Esophagus squamous epithelium (tissue), 5 donors: ENCODE data around the gene NANOGP8. TPM values are rescaled to one million over a fixed set of nuclear protein-coding genes. Genes with fewer than 3 reads are reported as not detected.
"Not testable (repeated sequence)": the region's sequence is repeated elsewhere in the genome, so short reads cannot be mapped to it uniquely, and the experiment has no call there.

Experiments
- DNase-seq: peaks from one replicate; lab custom pipeline; 2025; lab: John Stamatoyannopoulos, UW
- H3K27ac ChIP-seq, 4 donors: fragments of 200-600 bp; sonication (generic); one replicate each; pipeline ENCODE4 v1.5.1; 2016 to 2019; ENCODE audit warnings: mild to moderate bottlenecking in 1 of 4
- H3K27me3 ChIP-seq, 4 donors: fragments of 200-600 bp; sonication (generic); 1 replicate in 3 of 4; 2 replicates in 1 of 4; pipeline versions ENCODE4 v1.5.1 to v1.6.0; 2017 to 2021; ENCODE audit warnings: antibody characterized with exemption in 1 of 4
- H3K36me3 ChIP-seq, 3 donors: fragments of 200-600 bp; sonication (generic); one replicate each; pipeline ENCODE4 v1.5.1; 2016 to 2019
- H3K4me1 ChIP-seq, 3 donors: fragments of 200-600 bp; sonication (generic); one replicate each; pipeline ENCODE4 v1.5.1; 2017 to 2019
- H3K4me3 ChIP-seq, 4 donors: fragments of 200-600 bp; sonication (generic); 1 replicate in 3 of 4; 2 replicates in 1 of 4; pipeline ENCODE4 v1.5.1; 2016 to 2019; ENCODE audit warnings: mild to moderate bottlenecking in 2 of 4, moderate library complexity in 1 of 4
- H3K9me3 ChIP-seq, 3 donors: fragments of 200-600 bp; sonication (generic); one replicate each; pipeline ENCODE4 v1.5.1; 2016 to 2019
- CTCF ChIP-seq, 6 experiments: fragments of 450-650 bp in 4 of 6; fragments of 200-600 bp in 2 of 6; sonication (generic) in 2 of 6; IDR thresholded peaks; one replicate each; pipeline ENCODE4 v1.5.1; 2016 to 2019; ENCODE audit warnings: antibody characterized with exemption in 6 of 6, mild to moderate bottlenecking in 4 of 6, moderate library complexity in 4 of 6
- POLR2A ChIP-seq, 4 donors: fragments of 450-650 bp; IDR thresholded peaks; one replicate each; pipeline ENCODE4 v1.6.1; 2017; ENCODE audit warnings: antibody characterized with exemption in 4 of 4, mild to moderate bottlenecking in 4 of 4, moderate library complexity in 3 of 4
- WGBS, 2 donors: methylation state at CpG; one replicate each; pipeline ENCODE4 v1.1.5; 2018; 5-methylcytosine and 5-hydroxymethylcytosine counted together
- intact Hi-C: fragments of 100-400 bp; cut with DNase I; formaldehyde crosslinking; loops from one replicate; pipeline ENCODE4 v1.15.0; 2022
- total RNA-seq, 4 donors: library from RNA; depleted of rRNA; stranded (reverse); fragments of >200 nt; gene quantifications; one replicate each; pipeline ENCODE4 v1.1.0, GENCODE V29; 2016
- donor health status: DM: yes; HTN: yes; CAD: no.

The NANOGP8 gene
- total RNA-seq: 1 to 10 TPM in 1 of 4 donors, under 1 TPM in 1, not detected in 2; 0.95 to 1.6 TPM

- H3K9me3 ChIP-seq, H3K4me3 ChIP-seq, H3K27ac ChIP-seq, H3K27me3 ChIP-seq, H3K4me1 ChIP-seq, intact Hi-C loops, DNase-seq, H3K36me3 ChIP-seq: not testable (repeated sequence)
- WGBS, 2 donors: 72 to 85% methylated on average over 7 to 8 of the region's 8 CpGs
Measured at GRCh38 chr15:35085176-35085919, at the start of gene NANOGP8. TSS of gene NANOGP8 (minus strand) at chr15:35085295. CDS start at chr15:35085110, 185 bp downstream.

- intact Hi-C loops: no loop called here
- no peak overlapping the region for H3K4me3 ChIP-seq
- no peaks in the 10 kb centered on the region for H3K36me3 ChIP-seq
- H3K4me1 ChIP-seq: no peaks in the 10 kb centered on the region
- H3K27ac ChIP-seq: no peak overlapping the region
- TF ChIP-seq POLR2A (IDR thresholded peaks at IDR 0.05) (no peak), CTCF (IDR thresholded peaks at IDR 0.05) (no peak)
- H3K27me3 ChIP-seq: no peaks in the 10 kb centered on the region
- WGBS, 2 donors: 90 to 95% methylated on average over 1 of the region's 1 CpG
- no peaks in the 10 kb centered on the region for H3K9me3 ChIP-seq
- DNase-seq: no peak
Measured at GRCh38 chr15:35134299-35134698, 49.2 kb upstream of the NANOGP8 start.

GRCh38 chr15:35130245-35130644, 45.1 kb upstream of the NANOGP8 start:
- H3K9me3 ChIP-seq: no peaks in the 10 kb centered on the region
- intact Hi-C loops: no loop called here
- no peak for DNase-seq
- 65 to 76% methylated on average over 1 of the region's 1 CpG for WGBS, 2 donors
- no peaks in the 10 kb centered on the region for H3K36me3 ChIP-seq
- no peak overlapping the region for H3K27ac ChIP-seq
- TF ChIP-seq POLR2A (IDR thresholded peaks at IDR 0.05) (no peak), CTCF (IDR thresholded peaks at IDR 0.05) (no peak)
- no peaks in the 10 kb centered on the region for H3K4me1 ChIP-seq
- no peak overlapping the region for H3K4me3 ChIP-seq
- no peaks in the 10 kb centered on the region for H3K27me3 ChIP-seq

GRCh38 chr15:35129361-35129760, 44.3 kb upstream of the NANOGP8 start:
- Histone ChIP-seq H3K9me3 (no peaks in the 10 kb centered on the region), H3K4me1 (no peaks in the 10 kb centered on the region), H3K36me3 (no peaks in the 10 kb centered on the region), H3K27me3 (no peaks in the 10 kb centered on the region), H3K4me3 (no peak overlapping the region), H3K27ac (no peak overlapping the region)
- no peak for TF ChIP-seq CTCF (IDR thresholded peaks at IDR 0.05)
- TF ChIP-seq POLR2A (IDR thresholded peaks at IDR 0.05): no peak
- no peak for DNase-seq
- intact Hi-C loops: no loop called here
- WGBS, 2 donors: 81 to 92% methylated on average over 4 of the region's 4 CpGs

- Histone ChIP-seq H3K27me3 (no peaks in the 10 kb centered on the region), H3K27ac (no peak overlapping the region), H3K36me3 (no peaks in the 10 kb centered on the region), H3K4me1 (no peaks in the 10 kb centered on the region), H3K4me3 (no peak overlapping the region), H3K9me3 (no peaks in the 10 kb centered on the region)
- no peak for DNase-seq
- 71 to 73% methylated on average over 1 of the region's 1 CpG for WGBS, 2 donors
- TF ChIP-seq POLR2A (IDR thresholded peaks at IDR 0.05) (no peak), CTCF (IDR thresholded peaks at IDR 0.05) (no peak)
- intact Hi-C loops: no loop called here
Measured at GRCh38 chr15:35127717-35128116, 42.6 kb upstream of the NANOGP8 start.
